ENCODE data around the gene AQP4. TPM values are rescaled to one million over a fixed set of nuclear protein-coding genes. Genes with fewer than 3 reads are reported as not detected.

AQP4 gene
- not detected for total RNA-seq

- DNase-seq: no peak
- H3K27me3 Mint-ChIP-seq: peaks cover 40% of the 10 kb centered on the region
- no peaks in the 10 kb centered on the region for H3K4me1 Mint-ChIP-seq
- peaks cover 2% of the 10 kb centered on the region for H3K9me3 Mint-ChIP-seq
- no peak within 1 kb of the TSS for H3K27ac Mint-ChIP-seq
- no peak within 1 kb of the TSS for H3K4me3 Mint-ChIP-seq
- no peaks in the 10 kb centered on the region for H3K36me3 Mint-ChIP-seq
Measured at GRCh38 chr18:26865557-26865956, at the start of gene AQP4. TSS of gene AQP4 (minus strand) at chr18:26865707. CDS start at chr18:26865689, 18 bp downstream.

DNA sequence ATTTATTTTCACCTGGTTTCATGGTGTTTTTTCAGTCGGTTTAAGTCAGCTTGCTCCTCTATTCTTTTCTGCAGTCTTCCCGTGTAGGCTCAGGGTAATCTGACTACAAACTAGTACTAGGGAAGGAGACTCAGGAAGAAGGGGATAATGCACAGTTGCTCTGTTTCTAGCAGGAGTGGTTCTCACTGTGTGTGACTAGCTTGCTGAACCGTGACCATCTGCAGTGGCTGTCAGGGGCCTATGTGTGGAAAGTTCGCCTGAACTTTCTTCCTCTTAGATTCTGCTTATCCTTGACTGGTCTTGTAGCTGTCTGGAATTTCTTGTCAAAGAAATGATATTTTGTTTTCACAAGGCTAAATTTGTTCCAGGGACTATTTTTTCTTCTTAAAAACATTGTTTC is 46.3 kb upstream of the AQP4 start:
- Mint-ChIP-seq H3K27ac (no peak overlapping the region), H3K36me3 (no peaks in the 10 kb centered on the region), H3K4me1 (no peaks in the 10 kb centered on the region), H3K4me3 (no peak overlapping the region), H3K27me3 (no peaks in the 10 kb centered on the region), H3K9me3 (no peaks in the 10 kb centered on the region)
- DNase-seq: no peak

DNA sequence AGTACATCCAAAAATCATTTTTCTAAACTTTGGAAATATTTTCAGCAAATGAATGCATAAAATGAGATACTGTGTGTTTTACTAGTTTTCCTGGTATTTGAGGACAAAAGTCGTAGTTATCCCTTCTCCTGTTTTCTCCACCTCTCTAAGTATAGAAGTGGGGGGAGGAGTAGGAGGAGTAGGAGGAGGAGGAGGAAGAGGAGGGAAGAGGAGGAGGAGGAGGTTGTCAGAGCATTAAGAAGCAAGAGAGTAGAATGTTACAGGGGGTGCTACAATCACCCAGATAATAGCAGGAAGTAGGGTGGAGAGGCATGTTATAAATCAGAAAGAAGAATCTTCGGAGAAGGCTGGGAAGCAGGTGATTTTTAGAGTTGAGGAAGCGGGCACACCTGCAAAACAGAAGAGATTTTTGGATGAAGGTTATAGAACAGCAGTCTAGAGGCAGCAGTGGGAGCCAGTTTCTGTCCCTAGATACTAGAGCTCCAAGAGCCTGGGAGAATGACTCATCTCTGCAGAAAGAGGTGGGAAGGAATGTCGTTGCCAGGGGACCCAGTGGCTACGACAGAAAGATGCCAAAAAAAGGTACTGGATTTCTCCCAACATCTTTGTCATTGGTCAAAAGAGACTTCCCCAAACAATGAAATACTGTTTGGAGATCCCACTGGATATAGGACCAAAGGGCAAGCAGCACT is 44.2 kb upstream of the AQP4 start:
- H3K27ac Mint-ChIP-seq: no peak overlapping the region

DNA sequence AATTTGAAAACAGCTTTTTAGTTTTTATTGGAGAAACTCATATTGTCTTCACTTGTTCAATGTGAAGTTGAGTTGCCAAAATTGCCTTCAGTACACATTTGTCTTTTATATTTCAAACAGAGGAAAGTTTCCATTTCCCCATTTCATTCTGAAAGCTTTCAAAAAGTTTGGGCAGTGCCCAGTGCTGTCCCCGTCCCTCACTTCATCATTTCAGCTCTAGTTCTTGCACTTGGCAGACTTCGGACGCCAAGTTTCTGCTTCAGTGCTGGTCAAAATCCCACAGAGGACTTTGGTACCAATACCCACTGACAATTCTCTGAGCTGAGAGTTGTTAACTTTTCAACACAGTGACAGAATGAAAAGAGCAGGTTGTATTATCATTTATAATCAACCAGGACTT is 43.4 kb upstream of the AQP4 start:
- Mint-ChIP-seq H3K36me3 (no peaks in the 10 kb centered on the region), H3K4me3 (no peak overlapping the region), H3K27me3 (no peaks in the 10 kb centered on the region)

More for the DNA sequence above, 44.2 kb upstream of the AQP4 start:
- Mint-ChIP-seq H3K9me3 (no peaks in the 10 kb centered on the region), H3K27me3 (no peaks in the 10 kb centered on the region), H3K36me3 (no peaks in the 10 kb centered on the region), H3K4me3 (no peak overlapping the region), H3K4me1 (no peaks in the 10 kb centered on the region)
- DNase-seq: no peak

GRCh38 chr18:26902291-26902690 is 36.8 kb upstream of the AQP4 start:
- H3K4me1 Mint-ChIP-seq: no peaks in the 10 kb centered on the region
- no peaks in the 10 kb centered on the region for H3K27me3 Mint-ChIP-seq
- H3K9me3 Mint-ChIP-seq: peaks cover 4% of the 10 kb centered on the region
- H3K36me3 Mint-ChIP-seq: no peaks in the 10 kb centered on the region
- no peak overlapping the region for H3K4me3 Mint-ChIP-seq
- DNase-seq: no peak
- H3K27ac Mint-ChIP-seq: no peak overlapping the region

More for the DNA sequence above, 43.4 kb upstream of the AQP4 start:
- Mint-ChIP-seq H3K9me3 (peaks cover 4% of the 10 kb centered on the region), H3K4me1 (no peaks in the 10 kb centered on the region), H3K27ac (no peak overlapping the region)
- DNase-seq: no peak

- Mint-ChIP-seq H3K4me1 (no peaks in the 10 kb centered on the region), H3K36me3 (no peaks in the 10 kb centered on the region), H3K27me3 (no peaks in the 10 kb centered on the region), H3K9me3 (peaks cover 4% of the 10 kb centered on the region), H3K4me3 (no peak overlapping the region), H3K27ac (no peak overlapping the region)
- no peak for DNase-seq
Measured at GRCh38 chr18:26901020-26901419, 35.5 kb upstream of the AQP4 start.

GRCh38 chr18:26894426-26894825 is 28.9 kb upstream of the AQP4 start:
- Mint-ChIP-seq H3K36me3 (no peaks in the 10 kb centered on the region), H3K4me3 (no peak overlapping the region), H3K4me1 (no peaks in the 10 kb centered on the region), H3K27me3 (no peaks in the 10 kb centered on the region), H3K27ac (no peak overlapping the region), H3K9me3 (no peaks in the 10 kb centered on the region)
- DNase-seq: no peak

- Mint-ChIP-seq H3K27me3 (no peaks in the 10 kb centered on the region), H3K4me1 (no peaks in the 10 kb centered on the region), H3K4me3 (no peak overlapping the region), H3K36me3 (no peaks in the 10 kb centered on the region), H3K9me3 (no peaks in the 10 kb centered on the region), H3K27ac (no peak overlapping the region)
- no peak for DNase-seq
Measured at GRCh38 chr18:26893996-26894395, 28.5 kb upstream of the AQP4 start.

DNA sequence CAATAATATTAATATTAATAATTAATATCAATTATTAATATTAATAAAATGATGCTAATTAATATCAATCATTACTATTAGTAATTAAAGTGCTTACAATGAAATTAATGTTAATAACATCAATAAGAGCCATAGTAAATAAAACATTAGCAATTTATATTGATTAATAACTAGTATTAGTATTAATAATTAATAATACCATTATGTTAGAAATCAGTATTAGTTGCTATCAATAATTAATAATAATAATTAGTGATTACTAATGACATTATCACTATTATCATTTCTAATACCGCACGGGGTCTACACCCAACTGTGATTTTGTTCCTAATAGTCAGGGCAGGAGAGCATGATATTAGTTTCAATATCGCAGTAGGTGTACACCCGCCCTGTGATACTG is 22.8 kb upstream of the AQP4 start:
- H3K4me1 Mint-ChIP-seq: no peaks in the 10 kb centered on the region
- DNase-seq: no peak
- no peaks in the 10 kb centered on the region for H3K36me3 Mint-ChIP-seq
- H3K4me3 Mint-ChIP-seq: no peak overlapping the region
- no peaks in the 10 kb centered on the region for H3K9me3 Mint-ChIP-seq
- H3K27ac Mint-ChIP-seq: no peak overlapping the region
- H3K27me3 Mint-ChIP-seq: peaks cover 3% of the 10 kb centered on the region

DNA sequence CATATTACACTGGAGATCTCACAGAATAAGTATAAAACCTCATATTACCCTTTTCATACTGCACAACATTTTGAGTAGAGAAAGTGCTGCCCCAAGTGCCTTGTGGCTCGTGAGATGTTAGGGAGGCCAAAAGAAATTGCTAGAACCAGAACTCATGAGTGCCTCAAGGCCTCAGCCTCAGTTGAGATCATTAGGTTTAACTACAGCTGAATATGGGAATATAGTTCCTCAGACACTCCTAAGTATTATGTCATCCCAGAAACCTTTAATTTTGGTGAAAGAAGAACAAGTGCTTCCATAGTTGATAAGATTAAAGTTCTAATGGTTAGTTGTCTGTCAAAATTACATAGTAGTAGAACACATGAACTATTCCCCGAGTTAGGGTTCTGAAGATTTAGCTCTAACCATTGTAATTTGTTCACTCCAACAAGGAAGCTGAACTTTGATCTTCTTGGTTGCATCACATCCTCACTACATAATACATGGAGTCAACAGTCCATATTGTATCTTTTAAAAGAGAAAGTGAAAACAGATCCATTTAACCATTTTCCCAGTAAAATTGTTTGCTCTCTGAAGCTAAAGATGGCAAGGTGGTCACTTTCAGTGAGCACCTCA is 9.6 kb upstream of the AQP4 start:
- Mint-ChIP-seq H3K27ac (no peak overlapping the region), H3K4me1 (no peaks in the 10 kb centered on the region), H3K36me3 (no peaks in the 10 kb centered on the region), H3K9me3 (no peaks in the 10 kb centered on the region), H3K4me3 (no peak overlapping the region), H3K27me3 (peaks cover 5% of the 10 kb centered on the region)
- DNase-seq: no peak

DNA sequence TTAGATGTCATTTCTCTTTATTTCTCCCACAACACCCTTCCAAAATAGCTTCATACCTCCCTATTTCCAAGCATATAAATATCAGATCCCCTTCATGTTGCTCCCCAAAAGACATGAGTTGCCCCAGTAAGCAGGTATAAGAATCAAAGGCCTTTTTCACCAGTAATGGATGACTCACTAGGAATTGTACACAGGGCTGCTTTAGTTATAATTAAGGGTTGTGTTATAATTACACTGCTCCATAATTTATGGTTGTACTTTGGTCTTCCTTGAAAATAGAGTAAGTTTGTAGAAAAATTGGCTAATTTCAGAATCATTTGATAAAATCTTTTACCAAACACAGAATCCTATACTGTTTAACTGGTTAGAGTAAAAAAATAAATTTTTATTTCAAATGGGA is 8.8 kb upstream of the AQP4 start:
- Mint-ChIP-seq H3K4me1 (no peaks in the 10 kb centered on the region), H3K9me3 (no peaks in the 10 kb centered on the region), H3K27ac (no peak overlapping the region), H3K4me3 (no peak overlapping the region), H3K27me3 (peaks cover 5% of the 10 kb centered on the region), H3K36me3 (no peaks in the 10 kb centered on the region)
- no peak for DNase-seq

DNA sequence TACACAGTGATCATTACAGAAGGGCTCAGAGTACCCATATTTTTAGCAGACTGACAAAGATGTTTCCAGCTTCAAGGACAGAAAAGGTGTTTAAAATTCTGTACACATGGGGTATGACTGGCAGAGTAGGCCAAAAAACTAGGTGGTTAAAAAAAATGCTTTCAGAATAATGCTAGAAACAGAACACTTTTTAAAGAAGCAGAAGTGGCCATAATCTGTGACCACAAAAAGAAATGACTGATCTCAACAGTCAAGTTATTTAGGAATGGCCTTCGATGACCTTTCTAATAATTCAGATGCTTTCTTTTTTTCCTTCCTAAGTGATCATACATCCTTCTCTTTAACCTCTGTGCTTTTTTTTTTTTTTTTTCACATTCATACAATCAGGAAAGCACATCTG is 4.1 kb upstream of the AQP4 start:
- H3K27me3 Mint-ChIP-seq: peaks cover 13% of the 10 kb centered on the region
- no peaks in the 10 kb centered on the region for H3K4me1 Mint-ChIP-seq
- H3K9me3 Mint-ChIP-seq: no peaks in the 10 kb centered on the region
- no peak for DNase-seq
- no peak overlapping the region for H3K4me3 Mint-ChIP-seq
- H3K36me3 Mint-ChIP-seq: no peaks in the 10 kb centered on the region
- no peak overlapping the region for H3K27ac Mint-ChIP-seq

- Mint-ChIP-seq H3K36me3 (no peaks in the 10 kb centered on the region), H3K4me3 (no peak overlapping the region), H3K27ac (no peak overlapping the region), H3K9me3 (no peaks in the 10 kb centered on the region), H3K4me1 (no peaks in the 10 kb centered on the region), H3K27me3 (peaks cover 15% of the 10 kb centered on the region)
- no peak for DNase-seq
Measured at GRCh38 chr18:26868968-26869586, 3.6 kb upstream of the AQP4 start.

- Mint-ChIP-seq H3K4me1 (no peaks in the 10 kb centered on the region), H3K9me3 (peaks cover 2% of the 10 kb centered on the region), H3K27me3 (peaks cover 26% of the 10 kb centered on the region), H3K27ac (no peak overlapping the region), H3K36me3 (no peaks in the 10 kb centered on the region), H3K4me3 (no peak overlapping the region)
- no peak for DNase-seq
Measured at GRCh38 chr18:26867471-26867870, 2.0 kb upstream of the AQP4 start.

GRCh38 chr18:26864658-26865057 is 849 bp downstream of the AQP4 start:
- Mint-ChIP-seq H3K4me3 (no peak overlapping the region), H3K9me3 (peaks cover 2% of the 10 kb centered on the region), H3K4me1 (no peaks in the 10 kb centered on the region), H3K27me3 (peaks cover 45% of the 10 kb centered on the region), H3K36me3 (no peaks in the 10 kb centered on the region), H3K27ac (no peak overlapping the region)
- DNase-seq: no peak
